ENCODE data around the gene RBM28.

Gene RBM28

GRCh38 chr7:128353610-128354009 is 9.9 kb upstream of the RBM28 start:
- no peak for DNase-seq
- in situ Hi-C loops (cut with HindIII; ENCODE audit: low pct_ligation_motif_present, low sequenced_read_pairs) = no loop called here
- H3K36me3 ChIP-seq (replicated peaks) = no peaks in the 10 kb centered on the region
- H3K27me3 ChIP-seq (replicated peaks) = peaks cover 70% of the 10 kb centered on the region
- H3K4me3 ChIP-seq (ENCODE audit: low read depth, low read length) = no peak overlapping the region
- TF ChIP-seq CTCF (IDR thresholded peaks at IDR 0.05; ENCODE audit: low read depth, low read length, missing control alignments) = no peak
- no peak overlapping the region for H3K27ac ChIP-seq

- Histone ChIP-seq H3K27ac (no peak overlapping the region), H3K27me3 (replicated peaks) (peaks cover 68% of the 10 kb centered on the region), H3K4me3 (ENCODE audit: low read depth, low read length) (no peak overlapping the region), H3K36me3 (replicated peaks) (no peaks in the 10 kb centered on the region)
- no peak for DNase-seq
- in situ Hi-C loops (cut with HindIII; ENCODE audit: low pct_ligation_motif_present, low sequenced_read_pairs) = no loop called here
- no peak for TF ChIP-seq CTCF (IDR thresholded peaks at IDR 0.05; ENCODE audit: low read depth, low read length, missing control alignments)
Observed at GRCh38 chr7:128353189-128353588, 9.5 kb upstream of the RBM28 start.

GRCh38 chr7:128352636-128353035 is 8.9 kb upstream of the RBM28 start:
- Histone ChIP-seq H3K27ac (no peak overlapping the region), H3K27me3 (replicated peaks) (peaks cover 64% of the 10 kb centered on the region), H3K4me3 (ENCODE audit: low read depth, low read length) (no peak overlapping the region), H3K36me3 (replicated peaks) (no peaks in the 10 kb centered on the region)
- DNase-seq = no peak
- no peak for TF ChIP-seq CTCF (IDR thresholded peaks at IDR 0.05; ENCODE audit: low read depth, low read length, missing control alignments)
- in situ Hi-C loops (cut with HindIII; ENCODE audit: low pct_ligation_motif_present, low sequenced_read_pairs) = no loop called here

- TF ChIP-seq CTCF (IDR thresholded peaks at IDR 0.05; ENCODE audit: low read depth, low read length, missing control alignments) = peak; percentile 49
- Histone ChIP-seq H3K27me3 (replicated peaks) (peaks cover 61% of the 10 kb centered on the region), H3K27ac (no peak overlapping the region), H3K4me3 (ENCODE audit: low read depth, low read length) (no peak overlapping the region), H3K36me3 (replicated peaks) (no peaks in the 10 kb centered on the region)
- DNase-seq = no peak
- in situ Hi-C loops (cut with HindIII; ENCODE audit: low pct_ligation_motif_present, low sequenced_read_pairs) = no loop called here
Observed at GRCh38 chr7:128352153-128352537, 8.4 kb upstream of the RBM28 start.

GRCh38 chr7:128351296-128352152 is 7.8 kb upstream of the RBM28 start:
- H3K27me3 ChIP-seq (replicated peaks) = peaks cover 59% of the 10 kb centered on the region
- no peak overlapping the region for H3K4me3 ChIP-seq (ENCODE audit: low read depth, low read length)
- in situ Hi-C loops (cut with HindIII; ENCODE audit: low pct_ligation_motif_present, low sequenced_read_pairs) = no loop called here
- no peak for DNase-seq
- no peaks in the 10 kb centered on the region for H3K36me3 ChIP-seq (replicated peaks)
- no peak for TF ChIP-seq CTCF (IDR thresholded peaks at IDR 0.05; ENCODE audit: low read depth, low read length, missing control alignments)
- H3K27ac ChIP-seq = no peak overlapping the region
